Neural crest cell (in vitro differentiated cells): Measurements from ENCODE around the gene HBE1. TPM values are rescaled to one million over a fixed set of nuclear protein-coding genes. Genes with fewer than 3 reads are reported as not detected.
"Not testable (repeated sequence)": the region's sequence is repeated elsewhere in the genome, so short reads cannot be mapped to it uniquely, and the experiment has no call there.

Experiments used
- DNase-seq: peaks from one replicate; pipeline ENCODE4 v3.0.0; 2021; ENCODE audit warnings: low read depth, mixed read lengths, low spot score
- H3K27ac Mint-ChIP-seq: one replicate; pipeline ENCODE4 v1.8.0; 2021; ENCODE audit warnings: mild to moderate bottlenecking, mixed read lengths; ENCODE audit not compliant: unreplicated experiment
- H3K27me3 Mint-ChIP-seq: 2 replicates; pipeline ENCODE4 v1.8.0; 2021; ENCODE audit warnings: low read depth, mild to moderate bottlenecking, mixed read lengths
- H3K36me3 Mint-ChIP-seq: 2 replicates; pipeline ENCODE4 v1.8.0; 2021; ENCODE audit warnings: low read depth, mild to moderate bottlenecking, mixed read lengths
- H3K4me1 Mint-ChIP-seq: 2 replicates; pipeline ENCODE4 v1.8.0; 2021; ENCODE audit warnings: mixed read lengths
- H3K4me3 Mint-ChIP-seq: one replicate; pipeline ENCODE4 v1.8.0; 2021; ENCODE audit warnings: mild to moderate bottlenecking, mixed read lengths
- H3K9me3 Mint-ChIP-seq: 2 replicates; pipeline ENCODE4 v1.8.0; 2021; ENCODE audit warnings: mixed read lengths
- CTCF ChIP-seq: fragments of 200-600 bp; sonication (generic); conservative IDR thresholded peaks from 2 replicates; pipeline ENCODE4 v1.5.0; 2021; ENCODE audit warnings: antibody characterized with exemption, mild to moderate bottlenecking
- total RNA-seq: library from RNA; stranded (reverse); gene quantifications from 2 replicates; pipeline ENCODE4 v1.2.1, GENCODE V29; 2021

HBE1 gene
- total RNA-seq, 1 donor from 2014 or later = 0.56 TPM

- no peak for TF ChIP-seq CTCF
- no peak overlapping the region for H3K4me3 Mint-ChIP-seq
- H3K27ac Mint-ChIP-seq = no peak overlapping the region
- peaks cover 5% of the 10 kb centered on the region for H3K27me3 Mint-ChIP-seq
- no peak for DNase-seq
- no peaks in the 10 kb centered on the region for H3K4me1 Mint-ChIP-seq
- H3K36me3 Mint-ChIP-seq = no peaks in the 10 kb centered on the region
- no peaks in the 10 kb centered on the region for H3K9me3 Mint-ChIP-seq
Observed at GRCh38 chr11:5250543-5251204, 19.1 kb downstream of the HBE1 start.

GRCh38 chr11:5249807-5250396 is 19.8 kb downstream of the HBE1 start, which contains the start of gene HBG1:
HBG1 (minus strand) TSS chr11:5249857; CDS start chr11:5249804, 53 bp downstream.
- H3K36me3 Mint-ChIP-seq, H3K4me3 Mint-ChIP-seq, DNase-seq, H3K9me3 Mint-ChIP-seq, H3K27ac Mint-ChIP-seq, H3K4me1 Mint-ChIP-seq, H3K27me3 Mint-ChIP-seq: not testable (repeated sequence)

- not testable (repeated sequence) for H3K4me1 Mint-ChIP-seq, H3K4me3 Mint-ChIP-seq, H3K27me3 Mint-ChIP-seq, H3K27ac Mint-ChIP-seq, DNase-seq, H3K36me3 Mint-ChIP-seq, H3K9me3 Mint-ChIP-seq
Observed at GRCh38 chr11:5248498-5248897, 21.2 kb downstream of the HBE1 start.

GRCh38 chr11:5247472-5248192 is 22.1 kb downstream of the HBE1 start:
- no peak for DNase-seq
- Mint-ChIP-seq H3K27ac (no peak overlapping the region), H3K4me3 (no peak overlapping the region), H3K4me1 (no peaks in the 10 kb centered on the region), H3K9me3 (no peaks in the 10 kb centered on the region), H3K27me3 (peaks cover 5% of the 10 kb centered on the region), H3K36me3 (no peaks in the 10 kb centered on the region)
- TF ChIP-seq CTCF = no peak

GRCh38 chr11:5246772-5247471 is 22.8 kb downstream of the HBE1 start:
- H3K9me3 Mint-ChIP-seq = no peaks in the 10 kb centered on the region
- TF ChIP-seq CTCF = no peak
- H3K36me3 Mint-ChIP-seq = no peaks in the 10 kb centered on the region

GRCh38 chr11:5245155-5245554 is 24.6 kb downstream of the HBE1 start:
- Mint-ChIP-seq H3K4me3 (no peak overlapping the region), H3K4me1 (no peaks in the 10 kb centered on the region), H3K9me3 (no peaks in the 10 kb centered on the region), H3K27ac (no peak overlapping the region), H3K36me3 (no peaks in the 10 kb centered on the region), H3K27me3 (peaks cover 8% of the 10 kb centered on the region)
- no peak for TF ChIP-seq CTCF
- DNase-seq = no peak

More at GRCh38 chr11:5246772-5247471, 22.8 kb downstream of the HBE1 start:
- Mint-ChIP-seq H3K27ac (no peak overlapping the region), H3K27me3 (peaks cover 5% of the 10 kb centered on the region), H3K4me1 (no peaks in the 10 kb centered on the region), H3K4me3 (no peak overlapping the region)
- no peak for DNase-seq
